Endothelial cell of umbilical vein (primary cell): ENCODE data around the gene PIK3CB. TPM values are rescaled to one million over a fixed set of nuclear protein-coding genes. Genes with fewer than 3 reads are reported as not detected.

ENCODE experiments used
- BruUV-seq: library from RNA; stranded (reverse); fragments of 400-500 nt; replicated peaks from 2 replicates; lab custom pipeline; 2021; lab: Mats Ljungman, UMichigan
- CTCF ChIA-PET: fragments of 300-600, 350-600 bp; sonication (Branson Sonifier 250); formaldehyde crosslinking; loops from one replicate; lab custom pipeline; 2021; ENCODE audit warnings: antibody characterized with exemption, inconsistent platforms; lab: Charles Lee
- POLR2A ChIA-PET: fragments of 300-600, 350-600 bp; sonication (Branson Sonifier 250); formaldehyde crosslinking; loops from one replicate; lab custom pipeline; 2021; ENCODE audit warnings: antibody characterized with exemption, inconsistent platforms; lab: Charles Lee
- DNase-seq: peaks from one replicate; pipeline ENCODE4 v3.0.0-alpha.2; 2011; ENCODE audit warnings: low read depth, low spot score
- FAIRE-seq: peaks from 2 replicates; lab custom pipeline; 2011; peaks lifted over from hg19 to GRCh38; lab: Jason Lieb, UNC
- H2AFZ ChIP-seq: 2 replicates; pipeline ENCODE4 v1.6.0; 2012; ENCODE audit warnings: low read depth, low read length, control low read depth, inconsistent platforms
- H3K27ac ChIP-seq: 2 replicates; pipeline ENCODE4 v1.5.1; 2011; ENCODE audit warnings: low read depth, mild to moderate bottlenecking, control low read depth, low read length, moderate library complexity; ENCODE audit not compliant: insufficient read depth
- H3K27me3 ChIP-seq, 2 experiments: 2 replicates each; pipeline versions ENCODE4 v1.6.0 to v1.6.1; 2011; ENCODE audit warnings: low read length in 2 of 2, mixed read lengths in 1 of 2; ENCODE audit not compliant: control insufficient read depth in 2 of 2, insufficient read depth in 2 of 2
- H3K36me3 ChIP-seq, 2 experiments: 2 replicates in 1 of 2; 3 replicates in 1 of 2; pipeline ENCODE4 v1.5.1; 2011; ENCODE audit warnings: low read length in 2 of 2, mild to moderate bottlenecking in 1 of 2, moderate library complexity in 1 of 2; ENCODE audit not compliant: control insufficient read depth in 2 of 2, insufficient read depth in 2 of 2; ENCODE audit errors: extremely low read depth in 1 of 2
- H3K4me1 ChIP-seq: 3 replicates; pipeline ENCODE4 v1.5.1; 2011; ENCODE audit warnings: mild to moderate bottlenecking, low read length; ENCODE audit not compliant: control insufficient read depth, insufficient read depth; ENCODE audit errors: extremely low read depth
- H3K4me2 ChIP-seq: 2 replicates; pipeline ENCODE4 v1.6.1; 2011; ENCODE audit warnings: low read length, control low read depth, mixed read lengths; ENCODE audit not compliant: insufficient read depth
- H3K4me3 ChIP-seq, 3 experiments: fragments of 200-600 bp in 1 of 3; sonication (generic), shearing (Covaris generic) in 1 of 3; replicated peaks in 1 of 3; 2 replicates each; pipeline ENCODE4 v1.5.1; 2011 to 2016; ENCODE audit warnings: control low read depth in 3 of 3, low read length in 3 of 3, mild to moderate bottlenecking in 2 of 3, inconsistent platforms in 1 of 3, low read depth in 1 of 3, moderate library complexity in 1 of 3; ENCODE audit not compliant: insufficient read depth in 1 of 3
- H3K79me2 ChIP-seq: 2 replicates; pipeline ENCODE4 v1.6.0; 2012; ENCODE audit warnings: low read length, inconsistent platforms; ENCODE audit not compliant: control insufficient read depth, insufficient read depth
- H3K9ac ChIP-seq: replicated peaks from 2 replicates; pipeline ENCODE3; 2011; ENCODE audit warnings: low read length, control low read depth; ENCODE audit not compliant: insufficient read depth; ENCODE audit errors: extremely low read depth
- H3K9me1 ChIP-seq: replicated peaks from 3 replicates; pipeline ENCODE4 v1.6.0; 2011; ENCODE audit warnings: mild to moderate bottlenecking, low read length; ENCODE audit not compliant: control insufficient read depth, insufficient read depth; ENCODE audit errors: extremely low read depth
- H3K9me3 ChIP-seq: replicated peaks from 2 replicates; pipeline ENCODE4 v1.5.1; 2012; ENCODE audit warnings: low read length, inconsistent platforms; ENCODE audit not compliant: control insufficient read depth, insufficient read depth
- H4K20me1 ChIP-seq: replicated peaks from 2 replicates; pipeline ENCODE3; 2011; ENCODE audit warnings: mild to moderate bottlenecking, low read length; ENCODE audit not compliant: control insufficient read depth, insufficient read depth; ENCODE audit errors: extremely low read depth
- CTCF ChIP-seq, 2 donors: IDR thresholded peaks; 1 replicate in 1 of 2; 2 replicates in 1 of 2; pipeline ENCODE4 v1.5.1; 2011; ENCODE audit warnings: low read length in 2 of 2, mild to moderate bottlenecking in 2 of 2, moderate library complexity in 2 of 2, control low read depth in 1 of 2, inconsistent platforms in 1 of 2, low read depth in 1 of 2; ENCODE audit not compliant: insufficient read depth in 1 of 2; ENCODE audit errors: extremely low read depth in 1 of 2
- EZH2 ChIP-seq: IDR thresholded peaks from 2 replicates; pipeline ENCODE4 v1.6.1; 2012; ENCODE audit warnings: borderline replicate concordance, low read depth, mild to moderate bottlenecking, moderate library complexity, low read length, inconsistent platforms; ENCODE audit not compliant: severe bottlenecking
- FOS ChIP-seq: IDR thresholded peaks from 2 replicates; pipeline ENCODE4 v1.6.1; 2011; ENCODE audit warnings: mild to moderate bottlenecking, low read length, moderate library complexity, borderline replicate concordance; ENCODE audit not compliant: insufficient read depth
- GATA2 ChIP-seq: IDR thresholded peaks from 2 replicates; pipeline ENCODE4 v1.7.0; 2011; ENCODE audit warnings: low read depth, mild to moderate bottlenecking, moderate library complexity, mixed read lengths, low read length; ENCODE audit not compliant: insufficient read length, insufficient read depth
- JUN ChIP-seq: IDR thresholded peaks from 2 replicates; pipeline ENCODE4 v1.6.1; 2011; ENCODE audit warnings: borderline replicate concordance, low read depth; ENCODE audit not compliant: insufficient read length, insufficient read depth
- MYC ChIP-seq: IDR thresholded peaks from one replicate; pipeline ENCODE4 v1.6.1; 2011; ENCODE audit warnings: mild to moderate bottlenecking, low read depth, low read length
- POLR2A ChIP-seq: IDR thresholded peaks from 2 replicates; pipeline ENCODE4 v1.6.1; 2012; ENCODE audit warnings: low read depth, mild to moderate bottlenecking, control low read depth, low read length
- POLR2AphosphoS5 ChIP-seq: IDR thresholded peaks from 2 replicates; pipeline ENCODE4 v1.6.1; 2012; ENCODE audit warnings: low read depth, mild to moderate bottlenecking, control low read depth, low read length, moderate library complexity; ENCODE audit not compliant: insufficient read depth
- dilution Hi-C: fragments of 300-500 bp; cut with MboI; formaldehyde crosslinking; loops from one replicate; pipeline ENCODE4 v1.15.0; 2019; ENCODE audit warnings: low sequenced_read_pairs; ENCODE audit not compliant: extremely low pct_ligation_motif_present
- intact Hi-C: fragments of 100-400 bp; cut with micrococcal nuclease; formaldehyde crosslinking; loops from one replicate; pipeline ENCODE4 v1.10.0; 2022
- polyA plus RNA-seq, 4 experiments: library from polyadenylated mRNA; depleted of rRNA in 3 of 4; stranded (reverse) in 3 of 4; unstranded in 1 of 4; fragments of >200 nt; gene quantifications; 2 replicates each; pipeline versions ENCODE4 v1.2.1 to v1.2.3, GENCODE V29; 2011 to 2012; ENCODE audit warnings: missing spikeins in 1 of 4
- total RNA-seq: library from RNA; stranded (reverse); gene quantifications from 2 replicates; pipeline ENCODE4 v1.2.3, GENCODE V29; 2021
- TF ChIP-seq, protein P1 (sequence below): IDR thresholded peaks from 2 replicates; pipeline ENCODE4 v1.6.1; 2011; ENCODE audit not compliant: insufficient read depth, insufficient read length

PIK3CB gene
- total and polyA plus RNA-seq, 2 donors (not counting 3 experiments of a cell fraction or from before 2014, with no cell fraction given), result 9.0 to 29.8 TPM

DNA sequence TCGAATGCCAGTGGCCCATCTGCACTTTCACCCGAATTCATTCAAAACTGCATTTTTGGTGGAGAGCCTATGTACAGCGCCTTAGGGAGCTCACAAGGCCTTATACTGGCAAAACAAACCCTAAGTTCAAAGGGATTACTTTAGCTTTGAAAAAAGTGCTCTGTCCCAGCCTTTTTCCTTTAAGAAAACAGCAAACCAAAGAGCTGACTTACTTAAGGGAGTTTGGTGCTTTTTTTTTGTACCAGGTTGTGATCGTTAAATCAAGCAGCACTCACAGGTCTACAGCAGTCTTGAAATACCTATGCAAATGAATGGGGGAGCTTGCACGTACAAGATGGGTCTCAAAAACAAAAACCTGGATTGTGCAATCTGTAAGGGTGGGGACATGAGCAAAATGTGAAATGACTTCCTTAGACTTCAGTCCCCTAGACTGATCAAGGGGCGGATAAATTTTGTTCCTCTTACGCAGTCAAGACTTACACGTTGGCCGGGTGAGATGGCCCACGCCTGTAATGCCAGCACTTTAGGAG is 11.6 kb upstream of the PIK3CB start:
- dilution Hi-C loops (no loop called here), intact Hi-C loops (no loop called here)
- no peaks in the 10 kb centered on the region for H3K27me3 ChIP-seq
- POLR2A ChIA-PET, result no interaction called here
- CTCF ChIA-PET, result interaction anchor here (1.6 kb wide), 1 partner anchor 69 kb away, joined by 7 read pairs; no protein-coding TSS in a partner anchor
- H2AFZ ChIP-seq, result no peak overlapping the region
- no TSS peak for BruUV-seq
- no peak for FAIRE-seq
- no peaks in the 10 kb centered on the region for H3K79me2 ChIP-seq
- H3K9me1 ChIP-seq, result no peaks in the 10 kb centered on the region
- no peaks in the 10 kb centered on the region for H4K20me1 ChIP-seq
- H3K4me2 ChIP-seq, result no peak overlapping the region
- no peak overlapping the region for H3K9ac ChIP-seq
- H3K27ac ChIP-seq, result no peak overlapping the region
- H3K9me3 ChIP-seq, result no peaks in the 10 kb centered on the region
- H3K4me1 ChIP-seq, result peaks cover 4% of the 10 kb centered on the region
- no peak for DNase-seq
- no peak overlapping the region for H3K4me3 ChIP-seq
- TF ChIP-seq CTCF (IDR thresholded peaks at IDR 0.05; ENCODE audit: extremely low read depth in 1 of 2, insufficient read depth in 1 of 2, low read depth in 1 of 2, low read length in 2 of 2) (no peak), EZH2 (no peak), MYC (no peak), POLR2A (no peak), GATA2 (no peak), JUN (no peak), FOS (no peak), POLR2AphosphoS5 (no peak)
- TF ChIP-seq, protein P1, sequence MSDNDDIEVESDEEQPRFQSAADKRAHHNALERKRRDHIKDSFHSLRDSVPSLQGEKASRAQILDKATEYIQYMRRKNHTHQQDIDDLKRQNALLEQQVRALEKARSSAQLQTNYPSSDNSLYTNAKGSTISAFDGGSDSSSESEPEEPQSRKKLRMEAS, result no peak
- H3K36me3 ChIP-seq, result no peaks in the 10 kb centered on the region
